Sigmoid colon (tissue), 4 donors: ENCODE data around the gene ACSL1.

Experiments
- CTCF ChIP-seq, 4 experiments: fragments of 450-650 bp in 3 of 4; fragments of 200-600 bp in 1 of 4; IDR thresholded peaks; one replicate each; pipeline ENCODE4 v1.5.1; 2016 to 2019; ENCODE audit warnings: antibody characterized with exemption in 4 of 4, mild to moderate bottlenecking in 3 of 4, moderate library complexity in 2 of 4
- POLR2AphosphoS5 ChIP-seq, 4 donors: sonication (generic); formaldehyde crosslinking; IDR thresholded peaks; one replicate each; pipeline ENCODE4 v1.6.1; 2017; ENCODE audit warnings: antibody characterized with exemption in 4 of 4

GRCh38 chr4:184733654-184734524 lies 91.9 kb downstream of the ACSL1 start, which contains the start of gene CENPU:
- TF ChIP-seq CTCF (IDR thresholded peaks at IDR 0.05) (no peak), POLR2AphosphoS5 (IDR thresholded peaks at IDR 0.05) (peak; percentile 19 to 82 (median 69))
